Bronchial epithelial cell (primary cell): ENCODE results near the gene POLDIP3. TPM values are rescaled to one million over a fixed set of nuclear protein-coding genes. Genes with fewer than 3 reads are reported as not detected.
A peak's percentile ranks its signal among the peaks of the same experiment; 100 is the strongest.

Experiments
- DNase-seq: peaks from one replicate; pipeline ENCODE4 v3.0.0-alpha.2; 2010; ENCODE audit warnings: low read depth
- FAIRE-seq: peaks from 2 replicates; lab custom pipeline; 2011; peaks lifted over from hg19 to GRCh38; lab: Jason Lieb, UNC
- H3K27me3 ChIP-seq: 2 replicates; pipeline ENCODE4 v1.5.1; 2011; ENCODE audit warnings: low read length; ENCODE audit not compliant: control insufficient read depth, insufficient read depth
- H3K36me3 ChIP-seq: 2 replicates; pipeline ENCODE4 v1.5.1; 2011; ENCODE audit warnings: low read length; ENCODE audit not compliant: control insufficient read depth, insufficient read depth
- H3K4me3 ChIP-seq: 2 replicates; pipeline ENCODE4 v1.5.1; 2011; ENCODE audit warnings: mild to moderate bottlenecking, low read depth, low read length, control low read depth
- CTCF ChIP-seq: IDR thresholded peaks from 2 replicates; pipeline ENCODE4 v1.5.1; 2011; ENCODE audit warnings: mild to moderate bottlenecking, moderate library complexity, low read length, control low read depth, inconsistent platforms; ENCODE audit not compliant: insufficient read depth, severe bottlenecking
- total RNA-seq: library from RNA; depleted of rRNA; stranded (reverse); fragments of >200 nt; gene quantifications from 2 replicates; pipeline ENCODE4 v1.2.1, GENCODE V29; 2014

The POLDIP3 gene
- total RNA-seq, 1 donor from 2014 or later, result 16.8 TPM

DNA sequence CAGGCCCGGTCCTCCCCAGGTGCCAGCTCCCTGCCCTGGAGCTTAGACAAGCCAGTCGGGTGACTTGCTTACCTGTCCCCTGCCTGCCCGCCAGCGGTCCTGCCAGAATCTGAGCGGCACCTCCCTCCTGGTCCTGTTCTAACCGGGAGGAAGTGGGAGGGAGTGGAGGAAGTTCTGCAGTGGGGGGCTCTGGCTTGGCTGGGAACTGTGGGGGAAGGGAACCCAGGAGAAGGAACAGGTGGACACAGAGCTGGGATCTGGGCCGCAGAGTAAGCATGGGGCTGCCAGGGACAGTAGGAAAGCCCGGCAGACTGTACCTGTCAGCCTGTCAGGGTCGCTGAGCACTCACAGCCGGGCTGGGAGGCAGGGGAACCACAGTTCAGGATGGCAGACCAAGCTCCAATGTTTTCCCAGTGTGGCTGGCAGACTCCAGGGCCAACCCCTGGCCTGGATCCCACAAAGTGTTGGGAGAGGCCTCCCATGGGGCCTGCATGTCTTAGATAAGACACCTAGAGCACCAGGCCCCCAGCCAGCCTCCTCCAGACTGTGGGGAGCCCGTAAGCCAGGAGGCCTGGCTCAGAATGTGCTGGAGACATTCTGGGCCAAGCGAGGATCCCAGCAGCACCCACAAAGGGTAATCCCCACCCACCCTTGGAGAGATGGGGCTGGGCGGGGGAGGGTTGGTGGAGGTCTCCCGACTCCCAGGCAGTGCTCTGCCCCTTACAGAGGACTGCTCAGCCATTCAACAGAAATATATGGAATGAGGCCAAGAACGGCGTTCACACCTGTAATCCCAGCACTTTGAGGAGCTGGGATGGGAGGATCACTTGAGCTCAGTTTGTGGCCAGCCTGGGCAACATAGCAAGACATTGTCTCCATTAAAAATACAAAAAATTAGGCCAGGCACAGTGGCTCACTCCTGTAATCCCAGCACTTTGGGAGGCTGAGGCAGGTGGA, 32.2 kb upstream of the POLDIP3 start:
- no peak for TF ChIP-seq CTCF
- Histone ChIP-seq H3K4me3 (peak overlapping the region; percentile 7), H3K36me3 (no peaks in the 10 kb centered on the region), H3K27me3 (no peaks in the 10 kb centered on the region)
- FAIRE-seq (no peak), DNase-seq (no peak)

DNA sequence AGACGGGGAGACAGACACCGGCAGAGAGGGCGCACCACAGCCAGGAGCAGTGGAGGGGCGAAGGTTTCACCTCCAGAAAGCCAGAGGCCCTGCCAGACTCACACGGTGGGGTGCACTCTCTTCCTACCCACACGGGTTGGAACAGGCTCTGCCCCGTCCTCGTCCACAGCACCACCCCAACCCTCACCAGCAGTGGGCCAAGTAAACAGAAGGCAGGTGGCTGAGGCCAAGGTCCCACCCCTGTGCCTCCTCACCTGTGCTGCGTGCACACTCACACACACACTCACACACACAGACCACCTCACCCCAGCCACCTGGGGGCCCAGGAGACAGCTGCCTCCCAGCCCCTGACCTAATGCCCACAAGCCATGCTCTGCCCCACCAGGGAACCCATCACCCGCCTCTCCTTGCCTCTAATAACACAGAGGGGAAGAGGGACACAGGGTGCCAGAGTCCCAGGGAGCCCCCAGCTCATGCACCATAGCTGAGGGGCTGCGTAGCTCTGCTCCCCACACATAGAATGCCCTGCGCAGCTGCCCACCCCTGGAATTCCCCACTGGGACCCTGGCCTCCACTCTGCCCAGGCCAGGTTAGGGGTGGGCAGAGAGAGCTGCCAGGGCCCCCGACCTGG, 31.4 kb upstream of the POLDIP3 start:
- Histone ChIP-seq H3K27me3 (no peaks in the 10 kb centered on the region), H3K4me3 (peak overlapping the region; percentile 7), H3K36me3 (no peaks in the 10 kb centered on the region)
- FAIRE-seq, result no peak
- DNase-seq, result no peak
- TF ChIP-seq CTCF, result no peak

GRCh38 chr22:42645341-42645937, 30.8 kb upstream of the POLDIP3 start:
- no peaks in the 10 kb centered on the region for H3K27me3 ChIP-seq
- H3K36me3 ChIP-seq, result no peaks in the 10 kb centered on the region
- no peak for FAIRE-seq
- no peak overlapping the region for H3K4me3 ChIP-seq
- peak; percentile 41 for DNase-seq
- no peak for TF ChIP-seq CTCF

DNA sequence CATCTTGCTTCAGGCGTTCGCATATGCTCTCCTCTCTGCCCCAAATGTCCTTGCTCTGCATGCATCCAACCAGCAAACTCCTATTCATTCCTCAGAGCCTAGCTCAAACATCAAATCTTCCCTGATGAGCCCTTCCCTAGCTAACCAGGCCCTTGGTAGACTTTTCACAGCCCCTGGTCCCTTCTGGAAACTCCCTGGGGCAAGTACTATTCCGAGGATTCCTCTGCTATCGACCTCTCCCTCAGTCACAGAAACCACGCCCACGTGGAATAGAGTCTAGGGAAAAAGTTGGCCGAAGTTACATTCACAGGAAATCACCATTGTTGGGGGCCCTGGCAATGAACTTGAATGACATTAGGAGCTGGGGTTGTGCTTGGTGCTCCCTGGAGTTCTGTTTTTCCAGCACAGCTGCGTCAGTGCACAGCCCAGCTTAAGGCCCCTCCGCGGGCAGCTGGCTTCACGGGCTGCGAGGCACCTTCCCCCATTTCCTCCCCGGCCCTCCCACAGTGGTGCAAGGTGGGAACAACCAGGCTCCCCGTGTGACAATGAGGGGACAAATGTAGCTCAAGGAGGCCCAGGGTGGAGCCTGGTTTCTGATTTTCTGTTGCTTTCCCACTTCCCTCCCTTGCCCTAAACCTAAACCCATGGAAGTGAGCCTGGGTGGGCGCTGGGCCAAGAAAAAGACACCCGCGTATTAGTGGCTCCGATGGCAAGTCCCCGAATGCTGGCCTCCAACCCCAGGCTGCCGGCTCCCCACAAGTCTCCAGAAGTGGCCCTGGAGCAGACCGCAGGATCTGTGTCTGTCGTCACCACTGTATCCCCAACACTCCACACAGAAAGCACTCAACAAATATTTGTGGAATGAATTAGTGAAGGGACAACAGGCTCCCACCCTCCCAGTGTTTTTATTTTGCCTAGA, 30.0 kb upstream of the POLDIP3 start:
- no peaks in the 10 kb centered on the region for H3K36me3 ChIP-seq
- DNase-seq (no peak), FAIRE-seq (no peak)
- no peak overlapping the region for H3K4me3 ChIP-seq
- no peaks in the 10 kb centered on the region for H3K27me3 ChIP-seq
- TF ChIP-seq CTCF, result no peak
